Measurements from ENCODE around the gene SMTNL2. TPM values are rescaled to one million over a fixed set of nuclear protein-coding genes. Genes with fewer than 3 reads are reported as not detected.

Gene SMTNL2
- total and polyA plus RNA-seq, 12 donors, result 2.7 to 84.1 (median 19.1) TPM

GRCh38 chr17:4547118-4547906 is 37.0 kb upstream of the SMTNL2 start:
- Histone ChIP-seq H3K27ac (no peak overlapping the region), H3K36me3 (peaks cover 0 to 99% (median 52%) of the 10 kb centered on the region in 9 donors), H3K27me3 (no peaks in the 10 kb centered on the region), H3K4me1 (no peaks in the 10 kb centered on the region), H3K9me3 (no peaks in the 10 kb centered on the region), H3K4me3 (no peak overlapping the region)
- WGBS, 2 donors, result 85 to 88% methylated on average over 17 of the region's 17 CpGs
- TF ChIP-seq, protein P1, sequence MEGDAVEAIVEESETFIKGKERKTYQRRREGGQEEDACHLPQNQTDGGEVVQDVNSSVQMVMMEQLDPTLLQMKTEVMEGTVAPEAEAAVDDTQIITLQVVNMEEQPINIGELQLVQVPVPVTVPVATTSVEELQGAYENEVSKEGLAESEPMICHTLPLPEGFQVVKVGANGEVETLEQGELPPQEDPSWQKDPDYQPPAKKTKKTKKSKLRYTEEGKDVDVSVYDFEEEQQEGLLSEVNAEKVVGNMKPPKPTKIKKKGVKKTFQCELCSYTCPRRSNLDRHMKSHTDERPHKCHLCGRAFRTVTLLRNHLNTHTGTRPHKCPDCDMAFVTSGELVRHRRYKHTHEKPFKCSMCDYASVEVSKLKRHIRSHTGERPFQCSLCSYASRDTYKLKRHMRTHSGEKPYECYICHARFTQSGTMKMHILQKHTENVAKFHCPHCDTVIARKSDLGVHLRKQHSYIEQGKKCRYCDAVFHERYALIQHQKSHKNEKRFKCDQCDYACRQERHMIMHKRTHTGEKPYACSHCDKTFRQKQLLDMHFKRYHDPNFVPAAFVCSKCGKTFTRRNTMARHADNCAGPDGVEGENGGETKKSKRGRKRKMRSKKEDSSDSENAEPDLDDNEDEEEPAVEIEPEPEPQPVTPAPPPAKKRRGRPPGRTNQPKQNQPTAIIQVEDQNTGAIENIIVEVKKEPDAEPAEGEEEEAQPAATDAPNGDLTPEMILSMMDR (IDR thresholded peaks at IDR 0.05), result no peak
- DNase-seq (no peak), ATAC-seq (peak in 2 of 8 donors; percentile 15 to 50)
- intact Hi-C loops (cut with DNase I), result loop anchor here in 1 of 10 donors (10.0 kb wide), 1 partner anchor 123 kb away; no protein-coding TSS in a partner anchor

DNA sequence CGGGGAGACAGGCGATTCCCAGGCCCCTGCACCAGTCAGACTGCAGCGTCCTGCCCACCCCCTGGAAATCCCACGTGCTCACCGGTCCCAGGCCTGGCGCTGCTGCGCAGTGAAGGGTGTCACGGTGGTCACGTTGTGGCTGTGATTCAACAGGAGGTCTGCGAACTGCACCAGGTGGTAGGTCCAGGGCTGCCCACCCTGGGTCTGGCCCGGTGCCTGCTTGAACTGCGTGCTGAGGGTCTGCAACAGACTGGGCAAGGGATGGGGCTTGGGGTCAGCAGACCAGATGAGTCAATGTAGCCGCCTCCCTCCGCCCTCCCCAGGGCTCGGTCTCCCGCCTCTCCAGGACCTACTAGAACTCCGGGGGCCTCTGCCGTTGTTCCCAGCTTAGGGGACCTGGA is 36.3 kb upstream of the SMTNL2 start:
- Histone ChIP-seq H3K27me3 (no peaks in the 10 kb centered on the region), H3K27ac (no peak overlapping the region), H3K4me3 (no peak overlapping the region), H3K9me3 (no peaks in the 10 kb centered on the region), H3K36me3 (peaks cover 0 to 99% (median 47%) of the 10 kb centered on the region in 9 donors), H3K4me1 (no peaks in the 10 kb centered on the region)
- WGBS, 2 donors, result 94 to 95% methylated on average over 18 of the region's 18 CpGs
- DNase-seq (no peak), ATAC-seq (no peak)
- intact Hi-C loops (cut with DNase I), result loop anchor here in 1 of 10 donors (10.0 kb wide), 1 partner anchor 123 kb away; no protein-coding TSS in a partner anchor
- TF ChIP-seq, protein P1 (IDR thresholded peaks at IDR 0.05), result no peak

- DNase-seq (no peak), ATAC-seq (no peak)
- peaks cover 0 to 5% (median under 1%) of the 10 kb centered on the region in 9 donors for H3K4me1 ChIP-seq
- 89% methylated on average over 24 of the region's 24 CpGs for WGBS, 2 donors
- no peak overlapping the region for H3K4me3 ChIP-seq
- TF ChIP-seq, protein P1 (IDR thresholded peaks at IDR 0.05), result no peak
- no peaks in the 10 kb centered on the region for H3K9me3 ChIP-seq
- peaks cover 0 to 99% (median 45%) of the 10 kb centered on the region in 9 donors for H3K36me3 ChIP-seq
- intact Hi-C loops (cut with DNase I), result loop anchor here in 1 of 10 donors (10.0 kb wide), 1 partner anchor 124 kb away; no protein-coding TSS in a partner anchor
- H3K27me3 ChIP-seq, result no peaks in the 10 kb centered on the region
- H3K27ac ChIP-seq, result no peak overlapping the region
Measured at GRCh38 chr17:4548721-4549531, 35.4 kb upstream of the SMTNL2 start.

Data from heart right ventricle (tissue), 16 donors.